ENCODE measurements around the gene TUFT1.
"Not testable (repeated sequence)": the region's sequence is repeated elsewhere in the genome, so short reads cannot be mapped to it uniquely, and the experiment has no call there.

Gene TUFT1

GRCh38 chr1:151618003-151618402 lies 77.9 kb downstream of the TUFT1 start:
- no peak for DNase-seq (ENCODE audit: low read depth in 2 of 2)

GRCh38 chr1:151618470-151618869 lies 78.4 kb downstream of the TUFT1 start:
- DNase-seq (ENCODE audit: low read depth in 2 of 2) = no peak

- DNase-seq (ENCODE audit: low read depth in 2 of 2) = not testable (repeated sequence)
These were observed 78.9 kb downstream of the TUFT1 start for GRCh38 chr1:151618996-151619395.

- no peak for DNase-seq (ENCODE audit: low read depth in 2 of 2)
These were observed 79.5 kb downstream of the TUFT1 start for GRCh38 chr1:151619489-151620093.

- no peak for DNase-seq (ENCODE audit: low read depth in 2 of 2)
These were observed 80.2 kb downstream of the TUFT1 start for GRCh38 chr1:151620286-151620685.

- no peak for DNase-seq (ENCODE audit: low read depth in 2 of 2)
These were observed 81.2 kb downstream of the TUFT1 start for GRCh38 chr1:151621351-151621750.

GRCh38 chr1:151624783-151625182 lies 84.7 kb downstream of the TUFT1 start:
- DNase-seq (ENCODE audit: low read depth in 2 of 2) = no peak

- no peak for DNase-seq (ENCODE audit: low read depth in 2 of 2)
These were observed 86.7 kb downstream of the TUFT1 start for GRCh38 chr1:151626740-151627334.

GRCh38 chr1:151629278-151629677 lies 89.2 kb downstream of the TUFT1 start:
- DNase-seq (ENCODE audit: low read depth in 2 of 2) = no peak

Data from stimulated activated CD8-positive, alpha-beta memory T cell treated with anti-CD3 and anti-CD28 coated beads, Interleukin-7, amount 100 ng/mL, for 4 hours (primary cell).